ENCODE measurements around the gene FBN1. TPM values are rescaled to one million over a fixed set of nuclear protein-coding genes. Genes with fewer than 3 reads are reported as not detected.

The FBN1 gene
- total RNA-seq, 2 donors from 2014 or later: 5.5 to 5.9 TPM

- 94 to 97% methylated on average over 3 to 4 of the region's 4 CpGs for WGBS, 2 experiments (ENCODE audit: insufficient coverage in 1 of 2, insufficient read length in 1 of 2)
- H3K36me3 ChIP-seq (ENCODE audit: control insufficient read depth, insufficient read depth, low read length): no peaks in the 10 kb centered on the region
- H3K27me3 Mint-ChIP-seq (ENCODE audit: insufficient read depth): no peaks in the 10 kb centered on the region
These were observed 44.4 kb downstream of the FBN1 start for GRCh38 chr15:48601095-48601494.

GRCh38 chr15:48596841-48597240, 48.7 kb downstream of the FBN1 start:
- no peaks in the 10 kb centered on the region for H3K9me3 ChIP-seq (ENCODE audit: control insufficient read depth, low read length)
- no peak overlapping the region for H3K27ac ChIP-seq (ENCODE audit: low read depth, low read length)
- H3K4me3 ChIP-seq (ENCODE audit: low read length): no peak overlapping the region
- no peak overlapping the region for H3K9ac ChIP-seq (ENCODE audit: extremely low read depth, low read length, poor library complexity, severe bottlenecking)
- no peaks in the 10 kb centered on the region for H3K27me3 ChIP-seq (ENCODE audit: control insufficient read depth, insufficient read depth, low read length, poor library complexity, severe bottlenecking)
- Mint-ChIP-seq H3K4me1 (peaks cover 13% of the 10 kb centered on the region), H3K27ac (no peak overlapping the region), H3K36me3 (ENCODE audit: low read depth) (no peaks in the 10 kb centered on the region), H3K9me3 (no peaks in the 10 kb centered on the region), H3K27me3 (ENCODE audit: insufficient read depth) (no peaks in the 10 kb centered on the region), H3K4me3 (no peak overlapping the region)
- H3K36me3 ChIP-seq (ENCODE audit: control insufficient read depth, insufficient read depth, low read length): no peaks in the 10 kb centered on the region
- H3K4me1 ChIP-seq (ENCODE audit: control insufficient read depth, insufficient read depth, low read length): peaks cover under 1% of the 10 kb centered on the region
- DNase-seq: no peak
- WGBS, 2 experiments (ENCODE audit: insufficient coverage in 1 of 2, insufficient read length in 1 of 2): 90 to 92% methylated on average over 4 of the region's 4 CpGs
- TF ChIP-seq CTCF (conservative IDR thresholded peaks at IDR 0.05): no peak

More at GRCh38 chr15:48601095-48601494, 44.4 kb downstream of the FBN1 start:
- Histone ChIP-seq H3K9me3 (ENCODE audit: control insufficient read depth, low read length) (no peaks in the 10 kb centered on the region), H3K4me1 (ENCODE audit: control insufficient read depth, insufficient read depth, low read length) (no peaks in the 10 kb centered on the region), H3K9ac (ENCODE audit: extremely low read depth, low read length, poor library complexity, severe bottlenecking) (no peak overlapping the region), H3K27me3 (ENCODE audit: control insufficient read depth, insufficient read depth, low read length, poor library complexity, severe bottlenecking) (no peaks in the 10 kb centered on the region), H3K27ac (ENCODE audit: low read depth, low read length) (no peak overlapping the region), H3K4me3 (ENCODE audit: low read length) (no peak overlapping the region)
- Mint-ChIP-seq H3K27ac (no peak overlapping the region), H3K9me3 (no peaks in the 10 kb centered on the region), H3K36me3 (ENCODE audit: low read depth) (no peaks in the 10 kb centered on the region), H3K4me1 (peaks cover 18% of the 10 kb centered on the region), H3K4me3 (no peak overlapping the region)
- DNase-seq: no peak
- TF ChIP-seq CTCF (conservative IDR thresholded peaks at IDR 0.05): no peak

- WGBS, 2 experiments (ENCODE audit: insufficient coverage in 1 of 2, insufficient read length in 1 of 2): 83 to 88% methylated on average over 3 to 4 of the region's 4 CpGs
- Mint-ChIP-seq H3K27me3 (ENCODE audit: insufficient read depth) (no peaks in the 10 kb centered on the region), H3K36me3 (ENCODE audit: low read depth) (no peaks in the 10 kb centered on the region), H3K9me3 (no peaks in the 10 kb centered on the region), H3K27ac (no peak overlapping the region), H3K4me1 (peaks cover 13% of the 10 kb centered on the region), H3K4me3 (no peak overlapping the region)
- Histone ChIP-seq H3K4me1 (ENCODE audit: control insufficient read depth, insufficient read depth, low read length) (peaks cover 3% of the 10 kb centered on the region), H3K9ac (ENCODE audit: extremely low read depth, low read length, poor library complexity, severe bottlenecking) (no peak overlapping the region), H3K4me3 (ENCODE audit: low read length) (no peak overlapping the region), H3K27ac (ENCODE audit: low read depth, low read length) (no peak overlapping the region), H3K9me3 (ENCODE audit: control insufficient read depth, low read length) (no peaks in the 10 kb centered on the region), H3K27me3 (ENCODE audit: control insufficient read depth, insufficient read depth, low read length, poor library complexity, severe bottlenecking) (no peaks in the 10 kb centered on the region), H3K36me3 (ENCODE audit: control insufficient read depth, insufficient read depth, low read length) (no peaks in the 10 kb centered on the region)
- TF ChIP-seq CTCF (conservative IDR thresholded peaks at IDR 0.05): no peak
- no peak for DNase-seq
These were observed 49.1 kb downstream of the FBN1 start for GRCh38 chr15:48596415-48596814.
